ENCODE results near the gene VWDE. TPM values are rescaled to one million over a fixed set of nuclear protein-coding genes. Genes with fewer than 3 reads are reported as not detected.
A peak's percentile ranks its signal among the peaks of the same experiment; 100 is the strongest.

Gene VWDE
- total RNA-seq, 1 donor from 2014 or later = 0.77 TPM

DNA sequence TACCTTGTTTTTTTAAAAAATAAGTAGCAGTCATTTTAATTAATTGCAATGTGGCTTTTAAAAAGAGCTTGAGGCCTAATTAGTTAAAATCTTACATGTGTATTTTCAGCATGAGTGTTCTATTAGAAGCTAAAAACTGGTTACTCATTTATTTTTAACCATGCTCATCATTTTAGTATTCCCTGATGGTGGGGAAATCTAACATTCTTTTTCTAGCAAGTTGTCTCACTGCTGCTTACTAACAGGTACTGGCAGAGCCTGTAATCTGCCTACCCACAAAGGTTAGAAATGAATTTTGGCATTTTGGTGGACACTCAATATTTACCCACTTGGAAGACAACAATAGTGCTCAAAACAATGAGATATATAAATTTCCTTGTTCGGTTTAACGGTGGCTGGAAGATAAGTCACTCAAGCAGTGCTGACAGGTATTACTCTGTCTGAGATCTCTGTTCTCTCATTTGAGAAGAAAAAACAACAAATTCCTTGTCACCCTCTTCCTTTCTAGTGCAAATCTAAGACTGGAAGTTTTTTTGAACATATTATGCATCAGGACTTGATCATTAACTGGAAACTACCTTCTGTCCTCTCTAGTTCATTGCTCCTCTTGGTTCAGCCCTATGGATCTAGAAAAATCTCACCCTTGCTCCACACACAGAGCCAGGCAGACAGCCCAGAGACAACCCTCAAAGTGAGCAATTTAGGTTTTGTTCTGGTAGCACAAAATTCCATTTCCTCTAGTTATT lies 83.3 kb downstream of the VWDE start:
- Histone ChIP-seq H3K4me2 (ENCODE audit: low read length) (no peak overlapping the region), H3K4me1 (ENCODE audit: insufficient read depth, low read length) (no peaks in the 10 kb centered on the region), H2AFZ (ENCODE audit: low read depth, low read length) (no peak overlapping the region), H3K79me2 (ENCODE audit: insufficient read depth, low read length) (no peaks in the 10 kb centered on the region), H4K20me1 (ENCODE audit: insufficient read depth, low read length) (no peaks in the 10 kb centered on the region), H3K27me3 (ENCODE audit: insufficient read depth, low read length) (no peaks in the 10 kb centered on the region), H3K4me3 (ENCODE audit: insufficient read depth, low read depth, low read length) (no peak overlapping the region), H3K36me3 (ENCODE audit: insufficient read depth, low read length) (no peaks in the 10 kb centered on the region), H3K9me3 (ENCODE audit: insufficient read depth, low read depth, low read length) (no peaks in the 10 kb centered on the region), H3K9ac (ENCODE audit: low read length) (no peak overlapping the region), H3K27ac (ENCODE audit: low read depth, low read length) (no peak overlapping the region)
- no peaks in the 10 kb centered on the region for H3K9me3 Mint-ChIP-seq (ENCODE audit: unreplicated experiment)
- H3K4me1 Mint-ChIP-seq (ENCODE audit: low read depth, unreplicated experiment) = peaks cover 12% of the 10 kb centered on the region
- H3K36me3 Mint-ChIP-seq (ENCODE audit: low read depth, unreplicated experiment) = no peaks in the 10 kb centered on the region
- peak overlapping the region; percentile 79 for H3K27ac Mint-ChIP-seq (ENCODE audit: unreplicated experiment)
- no peaks in the 10 kb centered on the region for H3K27me3 Mint-ChIP-seq (ENCODE audit: low read depth, unreplicated experiment)
- TF ChIP-seq, protein P1, sequence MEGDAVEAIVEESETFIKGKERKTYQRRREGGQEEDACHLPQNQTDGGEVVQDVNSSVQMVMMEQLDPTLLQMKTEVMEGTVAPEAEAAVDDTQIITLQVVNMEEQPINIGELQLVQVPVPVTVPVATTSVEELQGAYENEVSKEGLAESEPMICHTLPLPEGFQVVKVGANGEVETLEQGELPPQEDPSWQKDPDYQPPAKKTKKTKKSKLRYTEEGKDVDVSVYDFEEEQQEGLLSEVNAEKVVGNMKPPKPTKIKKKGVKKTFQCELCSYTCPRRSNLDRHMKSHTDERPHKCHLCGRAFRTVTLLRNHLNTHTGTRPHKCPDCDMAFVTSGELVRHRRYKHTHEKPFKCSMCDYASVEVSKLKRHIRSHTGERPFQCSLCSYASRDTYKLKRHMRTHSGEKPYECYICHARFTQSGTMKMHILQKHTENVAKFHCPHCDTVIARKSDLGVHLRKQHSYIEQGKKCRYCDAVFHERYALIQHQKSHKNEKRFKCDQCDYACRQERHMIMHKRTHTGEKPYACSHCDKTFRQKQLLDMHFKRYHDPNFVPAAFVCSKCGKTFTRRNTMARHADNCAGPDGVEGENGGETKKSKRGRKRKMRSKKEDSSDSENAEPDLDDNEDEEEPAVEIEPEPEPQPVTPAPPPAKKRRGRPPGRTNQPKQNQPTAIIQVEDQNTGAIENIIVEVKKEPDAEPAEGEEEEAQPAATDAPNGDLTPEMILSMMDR (IDR thresholded peaks at IDR 0.05; ENCODE audit: insufficient read depth, low read depth, low read length) = no peak
- TF ChIP-seq EZH2 (IDR thresholded peaks at IDR 0.05; ENCODE audit: insufficient read depth, low read length) = no peak
- FAIRE-seq (no peak), DNase-seq (ENCODE audit: low read depth) (no peak)
- no peak overlapping the region for H3K4me3 Mint-ChIP-seq (ENCODE audit: unreplicated experiment)

DNA sequence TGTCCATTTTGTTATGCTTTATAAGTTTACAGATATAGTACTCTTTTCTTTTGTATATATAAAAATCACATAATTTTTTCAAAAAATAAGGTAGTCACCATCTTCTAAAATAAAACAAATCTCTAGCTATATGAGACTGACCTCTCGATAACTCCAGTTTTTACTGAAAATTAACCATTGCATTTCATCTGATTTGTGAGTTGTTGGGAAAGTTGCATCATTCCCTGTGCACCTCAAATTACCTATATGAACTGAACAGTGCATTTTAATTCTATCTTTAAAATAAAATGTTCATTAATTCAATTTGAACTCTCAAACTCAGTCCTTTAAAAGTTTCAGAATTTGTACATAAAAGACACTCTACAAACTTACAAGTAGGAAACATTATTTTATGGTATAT lies 86.0 kb downstream of the VWDE start:
- Mint-ChIP-seq H3K9me3 (ENCODE audit: unreplicated experiment) (no peaks in the 10 kb centered on the region), H3K27me3 (ENCODE audit: low read depth, unreplicated experiment) (no peaks in the 10 kb centered on the region), H3K36me3 (ENCODE audit: low read depth, unreplicated experiment) (no peaks in the 10 kb centered on the region), H3K4me1 (ENCODE audit: low read depth, unreplicated experiment) (peaks cover 12% of the 10 kb centered on the region), H3K27ac (ENCODE audit: unreplicated experiment) (no peak overlapping the region), H3K4me3 (ENCODE audit: unreplicated experiment) (no peak overlapping the region)
- Histone ChIP-seq H3K27ac (ENCODE audit: low read depth, low read length) (no peak overlapping the region), H3K27me3 (ENCODE audit: insufficient read depth, low read length) (no peaks in the 10 kb centered on the region), H3K4me2 (ENCODE audit: low read length) (no peak overlapping the region), H3K9me3 (ENCODE audit: insufficient read depth, low read depth, low read length) (no peaks in the 10 kb centered on the region), H3K36me3 (ENCODE audit: insufficient read depth, low read length) (no peaks in the 10 kb centered on the region), H3K4me1 (ENCODE audit: insufficient read depth, low read length) (no peaks in the 10 kb centered on the region), H4K20me1 (ENCODE audit: insufficient read depth, low read length) (no peaks in the 10 kb centered on the region), H3K79me2 (ENCODE audit: insufficient read depth, low read length) (no peaks in the 10 kb centered on the region), H3K9ac (ENCODE audit: low read length) (no peak overlapping the region), H3K4me3 (ENCODE audit: insufficient read depth, low read depth, low read length) (no peak overlapping the region), H2AFZ (ENCODE audit: low read depth, low read length) (no peak overlapping the region)
- no peak for TF ChIP-seq EZH2 (IDR thresholded peaks at IDR 0.05; ENCODE audit: insufficient read depth, low read length)
- TF ChIP-seq, protein P1 (IDR thresholded peaks at IDR 0.05; ENCODE audit: insufficient read depth, low read depth, low read length) = no peak
- FAIRE-seq (no peak), DNase-seq (ENCODE audit: low read depth) (no peak)

GRCh38 chr7:12316925-12317324 lies 86.7 kb downstream of the VWDE start:
- Histone ChIP-seq H3K27me3 (ENCODE audit: insufficient read depth, low read length) (no peaks in the 10 kb centered on the region), H3K36me3 (ENCODE audit: insufficient read depth, low read length) (no peaks in the 10 kb centered on the region), H2AFZ (ENCODE audit: low read depth, low read length) (no peak overlapping the region), H3K4me2 (ENCODE audit: low read length) (no peak overlapping the region), H3K4me1 (ENCODE audit: insufficient read depth, low read length) (no peaks in the 10 kb centered on the region), H3K27ac (ENCODE audit: low read depth, low read length) (no peak overlapping the region), H3K4me3 (ENCODE audit: insufficient read depth, low read depth, low read length) (no peak overlapping the region), H3K9ac (ENCODE audit: low read length) (no peak overlapping the region), H3K9me3 (ENCODE audit: insufficient read depth, low read depth, low read length) (no peaks in the 10 kb centered on the region), H4K20me1 (ENCODE audit: insufficient read depth, low read length) (no peaks in the 10 kb centered on the region), H3K79me2 (ENCODE audit: insufficient read depth, low read length) (no peaks in the 10 kb centered on the region)
- Mint-ChIP-seq H3K27me3 (ENCODE audit: low read depth, unreplicated experiment) (no peaks in the 10 kb centered on the region), H3K9me3 (ENCODE audit: unreplicated experiment) (no peaks in the 10 kb centered on the region), H3K36me3 (ENCODE audit: low read depth, unreplicated experiment) (no peaks in the 10 kb centered on the region), H3K4me3 (ENCODE audit: unreplicated experiment) (no peak overlapping the region), H3K27ac (ENCODE audit: unreplicated experiment) (no peak overlapping the region), H3K4me1 (ENCODE audit: low read depth, unreplicated experiment) (peaks cover 12% of the 10 kb centered on the region)
- no peak for TF ChIP-seq EZH2 (IDR thresholded peaks at IDR 0.05; ENCODE audit: insufficient read depth, low read length)
- TF ChIP-seq, protein P1 (IDR thresholded peaks at IDR 0.05; ENCODE audit: insufficient read depth, low read depth, low read length) = no peak
- FAIRE-seq (no peak), DNase-seq (ENCODE audit: low read depth) (peak; percentile 18)

All from astrocyte (in vitro differentiated cells and primary cell).